ENCODE results near the gene EDC4.

EDC4 gene

GRCh38 chr16:67853670-67854069, 19.2 kb upstream of the EDC4 start:
- no peak for DNase-seq (ENCODE audit: low spot score)
- no peak overlapping the region for H2BK12ac ChIP-seq (ENCODE audit: low read length)
- no peak overlapping the region for H3K4me2 ChIP-seq (ENCODE audit: insufficient read depth, low read length, poor library complexity, severe bottlenecking)
- no peak overlapping the region for H2BK5ac ChIP-seq (ENCODE audit: low read length)
- peaks cover 2 to 74% of the 10 kb centered on the region in 2 donors for H3K36me3 ChIP-seq (replicated peaks in 1 of 2; ENCODE audit: control insufficient read depth in 2 of 2, insufficient read depth in 2 of 2, low read length in 2 of 2)
- H4K91ac ChIP-seq (ENCODE audit: low read depth, low read length, poor library complexity): no peak overlapping the region
- no peak overlapping the region for H2BK15ac ChIP-seq (ENCODE audit: low read length)
- H3K9ac ChIP-seq (ENCODE audit: low read depth, low read length, poor library complexity): no peak overlapping the region
- H3K4ac ChIP-seq (ENCODE audit: low read length): no peak overlapping the region
- no peak overlapping the region for H2AK5ac ChIP-seq (ENCODE audit: low read depth, low read length)
- no peak overlapping the region for H4K8ac ChIP-seq (ENCODE audit: low read depth, low read length)
- peaks cover 0 to 3% of the 10 kb centered on the region in 2 donors for H3K4me1 ChIP-seq (ENCODE audit: control insufficient read depth in 2 of 2, insufficient read depth in 1 of 2, low read depth in 1 of 2, low read length in 2 of 2)
- no peak overlapping the region for H3K4me3 ChIP-seq (ENCODE audit: low read length in 2 of 2)
- H3K18ac ChIP-seq (ENCODE audit: low read length): no peak overlapping the region
- H3K9me3 ChIP-seq (replicated peaks in 1 of 2; ENCODE audit: control insufficient read depth in 2 of 2, insufficient read depth in 1 of 2, low read depth in 1 of 2, low read length in 2 of 2): no peaks in the 10 kb centered on the region
- no peak overlapping the region for H2AFZ ChIP-seq (ENCODE audit: low read length)
- H3K23ac ChIP-seq (ENCODE audit: low read depth, low read length, poor library complexity): no peak overlapping the region
- no peak overlapping the region for H2BK120ac ChIP-seq (ENCODE audit: low read depth, low read length)
- whole genome bisulfite sequencing, 2 donors (ENCODE audit: extremely low coverage in 2 of 2, insufficient read length in 2 of 2, insufficient replicate concordance in 1 of 2): no CpG with 5 or more reads among the region's 3 CpGs
- H3K27me3 ChIP-seq (ENCODE audit: control insufficient read depth in 3 of 3, insufficient read depth in 3 of 3, low read depth in 1 of 3, low read length in 3 of 3): no peaks in the 10 kb centered on the region
- H3K27ac ChIP-seq (replicated peaks; ENCODE audit: low read length): no peak overlapping the region
- H3K79me1 ChIP-seq (ENCODE audit: low read depth, low read length): peaks cover 13% of the 10 kb centered on the region
- H3K14ac ChIP-seq (ENCODE audit: low read length): no peak overlapping the region

DNA sequence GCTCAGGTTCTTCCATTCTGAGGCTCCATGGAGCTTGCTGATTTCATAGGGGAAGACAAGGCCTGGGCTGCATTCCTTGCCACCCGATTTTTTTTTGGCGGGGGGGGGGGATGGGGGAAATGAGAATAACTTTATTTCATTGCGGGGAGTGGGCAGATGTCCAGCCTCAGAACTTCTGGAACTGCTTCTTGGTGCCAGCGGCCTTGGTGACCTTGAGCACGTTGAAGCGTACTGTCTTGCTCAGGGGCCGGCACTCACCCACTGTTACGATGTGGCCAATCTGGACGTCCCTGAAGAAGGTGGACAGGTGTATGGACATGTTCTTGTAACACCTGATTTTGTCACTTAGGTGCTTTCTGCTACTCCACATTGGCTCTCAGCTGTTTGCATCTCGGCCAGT, 17.1 kb upstream of the EDC4 start:
- Histone ChIP-seq H3K9ac (ENCODE audit: low read depth, low read length, poor library complexity) (no peak overlapping the region), H2BK15ac (ENCODE audit: low read length) (no peak overlapping the region), H3K4me2 (ENCODE audit: insufficient read depth, low read length, poor library complexity, severe bottlenecking) (no peak overlapping the region), H3K9me3 (replicated peaks in 1 of 2; ENCODE audit: control insufficient read depth in 2 of 2, insufficient read depth in 1 of 2, low read depth in 1 of 2, low read length in 2 of 2) (no peaks in the 10 kb centered on the region), H3K79me1 (ENCODE audit: low read depth, low read length) (peaks cover 16% of the 10 kb centered on the region), H3K18ac (ENCODE audit: low read length) (no peak overlapping the region), H2AK5ac (ENCODE audit: low read depth, low read length) (no peak overlapping the region), H2BK5ac (ENCODE audit: low read length) (no peak overlapping the region), H2BK120ac (ENCODE audit: low read depth, low read length) (no peak overlapping the region), H4K91ac (ENCODE audit: low read depth, low read length, poor library complexity) (no peak overlapping the region), H3K14ac (ENCODE audit: low read length) (no peak overlapping the region), H2BK12ac (ENCODE audit: low read length) (no peak overlapping the region), H3K4me1 (ENCODE audit: control insufficient read depth in 2 of 2, insufficient read depth in 1 of 2, low read depth in 1 of 2, low read length in 2 of 2) (peaks cover 0 to 3% of the 10 kb centered on the region in 2 donors), H3K36me3 (replicated peaks in 1 of 2; ENCODE audit: control insufficient read depth in 2 of 2, insufficient read depth in 2 of 2, low read length in 2 of 2) (peaks cover 5 to 76% of the 10 kb centered on the region in 2 donors), H3K27me3 (ENCODE audit: control insufficient read depth in 3 of 3, insufficient read depth in 3 of 3, low read depth in 1 of 3, low read length in 3 of 3) (no peaks in the 10 kb centered on the region), H2AFZ (ENCODE audit: low read length) (no peak overlapping the region), H3K23ac (ENCODE audit: low read depth, low read length, poor library complexity) (no peak overlapping the region), H3K27ac (replicated peaks; ENCODE audit: low read length) (no peak overlapping the region), H3K4ac (ENCODE audit: low read length) (no peak overlapping the region), H3K4me3 (ENCODE audit: low read length in 2 of 2) (no peak overlapping the region), H4K8ac (ENCODE audit: low read depth, low read length) (no peak overlapping the region)
- no CpG with 5 or more reads among the region's 10 CpGs for WGBS, 2 donors (ENCODE audit: extremely low coverage in 2 of 2, insufficient read length in 2 of 2, insufficient replicate concordance in 1 of 2)
- no peak for DNase-seq (ENCODE audit: low spot score)

GRCh38 chr16:67856927-67857546, 15.8 kb upstream of the EDC4 start:
- peaks cover 23% of the 10 kb centered on the region for H3K79me1 ChIP-seq (ENCODE audit: low read depth, low read length)
- no peak overlapping the region for H2AK5ac ChIP-seq (ENCODE audit: low read depth, low read length)
- no peak overlapping the region for H2BK15ac ChIP-seq (ENCODE audit: low read length)
- H3K4me2 ChIP-seq (ENCODE audit: insufficient read depth, low read length, poor library complexity, severe bottlenecking): no peak overlapping the region
- no peaks in the 10 kb centered on the region for H3K9me3 ChIP-seq (replicated peaks in 1 of 2; ENCODE audit: control insufficient read depth in 2 of 2, insufficient read depth in 1 of 2, low read depth in 1 of 2, low read length in 2 of 2)
- H2BK120ac ChIP-seq (ENCODE audit: low read depth, low read length): no peak overlapping the region
- H3K27ac ChIP-seq (replicated peaks; ENCODE audit: low read length): no peak overlapping the region
- no peak overlapping the region for H3K4ac ChIP-seq (ENCODE audit: low read length)
- H3K18ac ChIP-seq (ENCODE audit: low read length): no peak overlapping the region
- H4K91ac ChIP-seq (ENCODE audit: low read depth, low read length, poor library complexity): no peak overlapping the region
- WGBS, 2 donors (ENCODE audit: extremely low coverage in 2 of 2, insufficient read length in 2 of 2, insufficient replicate concordance in 1 of 2): no CpG with 5 or more reads among the region's 5 CpGs
- no peak overlapping the region for H3K14ac ChIP-seq (ENCODE audit: low read length)
- H3K36me3 ChIP-seq (replicated peaks in 1 of 2; ENCODE audit: control insufficient read depth in 2 of 2, insufficient read depth in 2 of 2, low read length in 2 of 2): peaks cover 8 to 82% of the 10 kb centered on the region in 2 donors
- no peak overlapping the region for H2AFZ ChIP-seq (ENCODE audit: low read length)
- no peak overlapping the region for H3K4me3 ChIP-seq (ENCODE audit: low read length in 2 of 2)
- DNase-seq (ENCODE audit: low spot score): no peak
- no peak overlapping the region for H2BK12ac ChIP-seq (ENCODE audit: low read length)
- no peak overlapping the region for H3K23ac ChIP-seq (ENCODE audit: low read depth, low read length, poor library complexity)
- no peak overlapping the region for H2BK5ac ChIP-seq (ENCODE audit: low read length)
- H4K8ac ChIP-seq (ENCODE audit: low read depth, low read length): no peak overlapping the region
- no peak overlapping the region for H3K9ac ChIP-seq (ENCODE audit: low read depth, low read length, poor library complexity)
- H3K4me1 ChIP-seq (ENCODE audit: control insufficient read depth in 2 of 2, insufficient read depth in 1 of 2, low read depth in 1 of 2, low read length in 2 of 2): peaks cover 0 to 3% of the 10 kb centered on the region in 2 donors
- no peaks in the 10 kb centered on the region for H3K27me3 ChIP-seq (ENCODE audit: control insufficient read depth in 3 of 3, insufficient read depth in 3 of 3, low read depth in 1 of 3, low read length in 3 of 3)

DNA sequence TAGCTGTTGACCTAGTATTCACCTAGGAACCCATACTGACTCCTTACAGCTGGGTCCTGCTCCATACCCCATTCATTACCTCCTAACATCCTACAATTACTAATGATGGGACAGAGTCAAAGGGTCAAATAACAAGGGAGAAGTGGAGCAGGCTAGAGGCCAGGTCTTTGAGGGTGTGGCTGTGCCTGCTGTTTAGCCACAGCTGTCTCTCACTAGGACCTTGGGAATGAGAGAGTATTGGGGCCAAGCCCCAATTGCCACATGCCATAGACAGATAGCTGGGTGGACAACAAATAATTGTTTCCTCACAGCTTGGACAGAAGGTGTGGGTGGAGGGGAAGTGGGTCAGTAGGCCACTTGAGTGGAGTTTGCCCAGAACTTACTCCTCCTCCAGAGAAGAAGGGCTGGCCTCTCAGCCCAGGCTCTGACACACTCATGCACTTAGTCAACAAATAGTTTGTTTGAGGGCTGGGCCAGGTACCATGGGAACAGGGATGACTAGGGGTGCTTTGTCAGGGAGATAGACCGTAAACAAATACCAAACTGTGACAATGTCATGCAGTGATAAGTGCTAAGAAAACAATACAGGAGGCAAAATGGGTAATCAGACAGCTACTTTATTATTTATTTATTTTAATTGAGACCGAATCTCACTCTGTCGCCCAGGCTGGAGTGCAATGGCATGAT, 15.2 kb upstream of the EDC4 start:
- Histone ChIP-seq H3K4ac (ENCODE audit: low read length) (no peak overlapping the region), H4K8ac (ENCODE audit: low read depth, low read length) (no peak overlapping the region), H2BK15ac (ENCODE audit: low read length) (no peak overlapping the region), H2BK5ac (ENCODE audit: low read length) (no peak overlapping the region), H2AFZ (ENCODE audit: low read length) (no peak overlapping the region), H3K23ac (ENCODE audit: low read depth, low read length, poor library complexity) (no peak overlapping the region), H3K9ac (ENCODE audit: low read depth, low read length, poor library complexity) (no peak overlapping the region), H3K36me3 (replicated peaks in 1 of 2; ENCODE audit: control insufficient read depth in 2 of 2, insufficient read depth in 2 of 2, low read length in 2 of 2) (peaks cover 9 to 85% of the 10 kb centered on the region in 2 donors), H3K4me2 (ENCODE audit: insufficient read depth, low read length, poor library complexity, severe bottlenecking) (no peak overlapping the region), H2BK12ac (ENCODE audit: low read length) (no peak overlapping the region), H2AK5ac (ENCODE audit: low read depth, low read length) (no peak overlapping the region), H3K18ac (ENCODE audit: low read length) (no peak overlapping the region), H3K79me1 (ENCODE audit: low read depth, low read length) (peaks cover 24% of the 10 kb centered on the region), H4K91ac (ENCODE audit: low read depth, low read length, poor library complexity) (no peak overlapping the region), H3K4me3 (ENCODE audit: low read length in 2 of 2) (no peak overlapping the region), H2BK120ac (ENCODE audit: low read depth, low read length) (no peak overlapping the region), H3K27ac (replicated peaks; ENCODE audit: low read length) (no peak overlapping the region), H3K27me3 (ENCODE audit: control insufficient read depth in 3 of 3, insufficient read depth in 3 of 3, low read depth in 1 of 3, low read length in 3 of 3) (no peaks in the 10 kb centered on the region), H3K14ac (ENCODE audit: low read length) (no peak overlapping the region), H3K4me1 (ENCODE audit: control insufficient read depth in 2 of 2, insufficient read depth in 1 of 2, low read depth in 1 of 2, low read length in 2 of 2) (peaks cover 0 to 3% of the 10 kb centered on the region in 2 donors), H3K9me3 (replicated peaks in 1 of 2; ENCODE audit: control insufficient read depth in 2 of 2, insufficient read depth in 1 of 2, low read depth in 1 of 2, low read length in 2 of 2) (no peaks in the 10 kb centered on the region)
- DNase-seq (ENCODE audit: low spot score): no peak
- WGBS, 2 donors (ENCODE audit: extremely low coverage in 2 of 2, insufficient read length in 2 of 2, insufficient replicate concordance in 1 of 2): no CpG with 5 or more reads among the region's 3 CpGs
